AG04449 (cell line): ENCODE data around the gene ST6GAL1.

Experiments
- CTCF ChIA-PET: fragments of 350-600 bp; formaldehyde crosslinking; extraction: SDS; loops from one replicate; lab custom pipeline; 2021; ENCODE audit warnings: antibody characterized with exemption; lab: Yijun Ruan, JAX
- POLR2A ChIA-PET: fragments of 400-600, 350-600 bp; formaldehyde crosslinking; extraction: SDS; loops from one replicate; lab custom pipeline; 2020; ENCODE audit warnings: antibody characterized with exemption, inconsistent platforms; lab: Yijun Ruan, JAX
- DNase-seq: peaks from one replicate; pipeline ENCODE4 v3.0.0-alpha.2; 2010; ENCODE audit warnings: low read depth, low spot score
- H3K4me3 ChIP-seq: 2 replicates; pipeline ENCODE4 v1.5.1; 2011; ENCODE audit warnings: low read depth, mild to moderate bottlenecking, control low read depth, low read length
- CTCF ChIP-seq: IDR thresholded peaks from one replicate; pipeline ENCODE4 v1.5.1; 2011; ENCODE audit warnings: mild to moderate bottlenecking, moderate library complexity, low read length, control low read depth, inconsistent platforms; ENCODE audit not compliant: insufficient read depth; ENCODE audit errors: missing control alignments

The ST6GAL1 gene

GRCh38 chr3:187025254-187025655 lies 94.9 kb downstream of the ST6GAL1 start:
- TF ChIP-seq CTCF = no peak
- DNase-seq = no peak
- no peak overlapping the region for H3K4me3 ChIP-seq
- CTCF ChIA-PET = interaction anchor here (1.2 kb wide), 1 partner anchor 88 kb away, joined by 3 read pairs; no protein-coding TSS in a partner anchor
- POLR2A ChIA-PET = no interaction called here

GRCh38 chr3:187025656-187026316 lies 95.5 kb downstream of the ST6GAL1 start:
- ChIA-PET CTCF (interaction anchor here (1.2 kb wide), 1 partner anchor 87 kb away, joined by 3 read pairs; no protein-coding TSS in a partner anchor), POLR2A (no interaction called here)
- TF ChIP-seq CTCF = no peak
- DNase-seq = no peak
- H3K4me3 ChIP-seq = no peak overlapping the region

GRCh38 chr3:187026317-187026670 lies 96.0 kb downstream of the ST6GAL1 start:
- CTCF ChIA-PET = no interaction called here
- POLR2A ChIA-PET = no interaction called here
- TF ChIP-seq CTCF = no peak
- H3K4me3 ChIP-seq = no peak overlapping the region
- no peak for DNase-seq

- H3K4me3 ChIP-seq = no peak overlapping the region
- ChIA-PET POLR2A (no interaction called here), CTCF (no interaction called here)
- TF ChIP-seq CTCF = no peak
- no peak for DNase-seq
Observed at GRCh38 chr3:187027531-187028278, 97.4 kb downstream of the ST6GAL1 start.

GRCh38 chr3:187031934-187032333 lies 101.6 kb downstream of the ST6GAL1 start:
- CTCF ChIA-PET = interaction anchor here (0.9 to 1.1 kb wide), 2 partner anchors 107 to 175 kb away, joined by 3 read pairs; partner anchors contain the start of gene RPL39L
- H3K4me3 ChIP-seq = no peak overlapping the region
- no peak for DNase-seq
- TF ChIP-seq CTCF = no peak
- POLR2A ChIA-PET = no interaction called here

- no peak for DNase-seq
- TF ChIP-seq CTCF = no peak
- H3K4me3 ChIP-seq = no peak overlapping the region
- ChIA-PET CTCF (no interaction called here), POLR2A (no interaction called here)
Observed at GRCh38 chr3:187036394-187036793, 106.1 kb downstream of the ST6GAL1 start.
